Esophagus (tissue), 2 donors: ENCODE measurements around the gene MTA3. TPM values are rescaled to one million over a fixed set of nuclear protein-coding genes. Genes with fewer than 3 reads are reported as not detected.

Experiments
- H3K27ac ChIP-seq, 2 donors: one replicate each; pipeline ENCODE4 v1.5.1; 2013; ENCODE audit warnings: low read depth in 2 of 2, mild to moderate bottlenecking in 2 of 2, inconsistent platforms in 1 of 2, low read length in 1 of 2, moderate library complexity in 1 of 2
- H3K27me3 ChIP-seq, 2 donors: one replicate each; pipeline ENCODE4 v1.6.1; 2013; ENCODE audit warnings: low read length in 2 of 2, control low read depth in 1 of 2, mild to moderate bottlenecking in 1 of 2; ENCODE audit not compliant: insufficient read depth in 2 of 2, control insufficient read depth in 1 of 2
- H3K36me3 ChIP-seq, 2 donors: one replicate each; pipeline ENCODE4 v1.6.1; 2013; ENCODE audit warnings: low read length in 1 of 2; ENCODE audit not compliant: control insufficient read depth in 2 of 2, insufficient read depth in 2 of 2
- H3K4me1 ChIP-seq, 2 donors: one replicate each; pipeline ENCODE4 v1.6.1; 2013; ENCODE audit warnings: low read length in 1 of 2; ENCODE audit not compliant: control insufficient read depth in 2 of 2, insufficient read depth in 2 of 2
- H3K4me3 ChIP-seq, 2 donors: one replicate each; pipeline ENCODE4 v1.5.1; 2013; ENCODE audit warnings: low read length in 2 of 2, mild to moderate bottlenecking in 2 of 2, low read depth in 1 of 2, moderate library complexity in 1 of 2
- H3K9me3 ChIP-seq, 2 donors: one replicate each; pipeline ENCODE4 v1.6.1; 2013; ENCODE audit warnings: mild to moderate bottlenecking in 2 of 2, low read depth in 1 of 2, low read length in 1 of 2, moderate library complexity in 1 of 2; ENCODE audit not compliant: control insufficient read depth in 2 of 2, insufficient read depth in 1 of 2
- WGBS, 2 donors: extraction: QIAGEN DNeasy Blood & Tissue Kit; methylation state at CpG; one replicate each; pipeline ENCODE4 v1.1.7; 2013; 5-methylcytosine and 5-hydroxymethylcytosine counted together
- polyA plus RNA-seq, 2 donors: library from polyadenylated mRNA; stranded (reverse); fragments of 200-250 nt; gene quantifications; one replicate each; pipeline ENCODE4 v1.2.3, GENCODE V29; 2013
- donor health status: healthy with polysubstance abuse.
- donor health status: Bipolar disorder and iron deficiency.

MTA3 gene
- polyA plus RNA-seq, 2 donors = 31.7 to 55.3 TPM

- no peaks in the 10 kb centered on the region for H3K36me3 ChIP-seq
- no peak overlapping the region for H3K27ac ChIP-seq
- no peaks in the 10 kb centered on the region for H3K4me1 ChIP-seq
- no peaks in the 10 kb centered on the region for H3K27me3 ChIP-seq
- H3K4me3 ChIP-seq = no peak overlapping the region
- 88 to 89% methylated on average over 3 of the region's 3 CpGs for WGBS, 2 donors
- H3K9me3 ChIP-seq = no peaks in the 10 kb centered on the region
These were observed 95.4 kb downstream of the MTA3 start for GRCh38 chr2:42663828-42664227.

DNA sequence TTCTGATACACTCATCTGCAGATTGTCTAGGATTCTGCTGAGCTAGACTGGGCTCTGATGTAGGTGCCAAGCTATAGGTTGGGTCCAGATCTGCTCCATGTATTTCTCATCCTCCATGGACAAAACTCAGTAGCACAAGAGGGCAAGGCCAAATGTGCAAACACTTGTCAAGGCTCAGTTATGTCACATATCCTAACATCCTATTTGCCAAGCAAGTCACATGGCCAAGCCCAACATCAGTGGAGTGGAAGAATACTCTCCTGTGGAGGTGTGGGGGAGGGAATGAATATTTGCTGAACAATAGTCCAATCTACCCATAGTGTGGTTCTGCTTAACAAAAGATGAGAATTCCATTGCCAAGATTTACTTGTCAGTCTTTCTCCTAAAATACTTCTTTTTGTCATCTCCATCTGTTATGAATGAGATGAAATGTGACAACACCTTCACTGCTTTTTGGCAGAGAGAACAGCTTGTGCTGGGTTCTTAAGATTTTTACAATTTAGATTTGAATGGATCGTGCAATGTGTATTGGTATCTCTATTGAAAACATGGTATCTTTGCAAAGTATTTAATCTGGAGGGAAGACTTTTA, 105.7 kb downstream of the MTA3 start:
- Histone ChIP-seq H3K27ac (no peak overlapping the region), H3K4me3 (no peak overlapping the region), H3K4me1 (no peaks in the 10 kb centered on the region), H3K9me3 (no peaks in the 10 kb centered on the region), H3K27me3 (no peaks in the 10 kb centered on the region), H3K36me3 (no peaks in the 10 kb centered on the region)
- WGBS, 2 donors = 98 to 100% methylated on average over 1 of the region's 1 CpG

- no peak overlapping the region for H3K4me3 ChIP-seq
- H3K36me3 ChIP-seq = no peaks in the 10 kb centered on the region
- H3K9me3 ChIP-seq = no peaks in the 10 kb centered on the region
- no peaks in the 10 kb centered on the region for H3K27me3 ChIP-seq
- WGBS, 2 donors = 93 to 96% methylated on average over 2 of the region's 2 CpGs
- H3K27ac ChIP-seq = no peak overlapping the region
- no peaks in the 10 kb centered on the region for H3K4me1 ChIP-seq
These were observed 107.4 kb downstream of the MTA3 start for GRCh38 chr2:42675815-42676214.

DNA sequence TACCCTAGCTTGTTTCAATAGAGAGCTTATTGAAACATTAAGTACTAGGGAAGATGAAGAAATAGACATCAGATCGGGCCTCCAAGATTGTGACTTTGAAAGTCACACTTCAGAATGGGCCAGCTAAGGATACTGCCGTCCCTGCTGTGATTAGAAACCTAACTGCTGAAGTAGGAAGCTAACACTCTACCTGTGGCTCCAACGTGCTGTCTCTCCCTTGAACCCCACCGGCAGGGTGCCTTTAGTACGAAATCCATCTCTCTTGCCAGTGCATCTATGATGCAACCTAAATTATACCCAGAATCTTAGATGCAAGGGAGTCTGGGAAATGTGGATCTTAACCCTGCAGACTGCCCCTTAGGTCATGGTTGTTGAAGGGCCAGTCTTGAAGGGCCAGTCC, 116.9 kb downstream of the MTA3 start:
- H3K4me1 ChIP-seq = no peaks in the 10 kb centered on the region
- H3K36me3 ChIP-seq = no peaks in the 10 kb centered on the region
- H3K27me3 ChIP-seq = no peaks in the 10 kb centered on the region
- no peak overlapping the region for H3K27ac ChIP-seq
- no peak overlapping the region for H3K4me3 ChIP-seq
- no peaks in the 10 kb centered on the region for H3K9me3 ChIP-seq
- WGBS, 2 donors = 82 to 92% methylated on average over 5 of the region's 5 CpGs

DNA sequence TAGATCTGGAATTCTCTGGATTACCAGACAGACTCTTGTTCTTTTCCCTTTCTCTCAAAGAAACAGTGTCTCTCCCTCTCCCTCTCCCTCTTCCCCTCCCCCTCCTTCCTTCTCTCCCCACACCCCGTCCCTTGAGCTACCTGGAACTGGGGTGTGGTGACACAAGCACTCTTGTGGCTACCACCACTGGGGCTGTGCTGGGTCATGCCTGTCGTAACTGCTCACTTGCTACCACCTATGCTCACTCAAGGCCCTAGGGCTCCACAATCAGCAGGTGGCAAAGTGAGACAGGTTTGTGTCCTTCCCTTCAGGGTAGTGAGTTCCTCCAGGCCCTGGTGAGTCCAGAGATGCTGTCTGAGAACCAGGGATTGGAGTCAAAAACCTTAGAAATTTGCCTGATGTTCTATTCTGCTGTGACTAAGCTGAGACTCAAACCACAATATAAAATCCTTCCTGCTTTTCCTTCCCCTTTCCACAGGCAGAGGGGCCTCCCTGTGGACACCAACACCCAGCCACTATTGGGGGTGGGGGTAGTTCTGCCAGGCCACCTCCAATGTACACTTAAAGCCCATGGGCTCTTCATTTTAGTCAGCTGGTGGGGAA, 124.7 kb downstream of the MTA3 start:
- 74 to 83% methylated on average over 2 of the region's 2 CpGs for WGBS, 2 donors
- H3K36me3 ChIP-seq = no peaks in the 10 kb centered on the region
- no peaks in the 10 kb centered on the region for H3K9me3 ChIP-seq
- H3K27ac ChIP-seq = no peak overlapping the region
- no peaks in the 10 kb centered on the region for H3K27me3 ChIP-seq
- H3K4me1 ChIP-seq = no peaks in the 10 kb centered on the region
- H3K4me3 ChIP-seq = no peak overlapping the region

GRCh38 chr2:42693688-42694479, 125.5 kb downstream of the MTA3 start:
- H3K27me3 ChIP-seq = no peaks in the 10 kb centered on the region
- H3K4me1 ChIP-seq = no peaks in the 10 kb centered on the region
- H3K9me3 ChIP-seq = no peaks in the 10 kb centered on the region
- no peaks in the 10 kb centered on the region for H3K36me3 ChIP-seq
- H3K27ac ChIP-seq = no peak overlapping the region
- H3K4me3 ChIP-seq = no peak overlapping the region
- WGBS, 2 donors = 92 to 95% methylated on average over 5 of the region's 5 CpGs

- no peaks in the 10 kb centered on the region for H3K4me1 ChIP-seq
- H3K27me3 ChIP-seq = no peaks in the 10 kb centered on the region
- H3K36me3 ChIP-seq = no peaks in the 10 kb centered on the region
- no peaks in the 10 kb centered on the region for H3K9me3 ChIP-seq
- no peak overlapping the region for H3K27ac ChIP-seq
- no peak overlapping the region for H3K4me3 ChIP-seq
These were observed 128.6 kb downstream of the MTA3 start for GRCh38 chr2:42696987-42697386.

GRCh38 chr2:42698940-42699339, 130.5 kb downstream of the MTA3 start:
- Histone ChIP-seq H3K9me3 (no peaks in the 10 kb centered on the region), H3K4me1 (no peaks in the 10 kb centered on the region), H3K36me3 (no peaks in the 10 kb centered on the region), H3K4me3 (no peak overlapping the region), H3K27ac (no peak overlapping the region), H3K27me3 (no peaks in the 10 kb centered on the region)
- 96% methylated on average over 4 of the region's 4 CpGs for WGBS, 2 donors

GRCh38 chr2:42706836-42707235, 138.4 kb downstream of the MTA3 start:
- Histone ChIP-seq H3K36me3 (peaks cover 0 to 4% of the 10 kb centered on the region in 2 donors), H3K27ac (no peak overlapping the region), H3K4me1 (no peaks in the 10 kb centered on the region), H3K9me3 (no peaks in the 10 kb centered on the region), H3K4me3 (no peak overlapping the region), H3K27me3 (no peaks in the 10 kb centered on the region)
- WGBS, 2 donors = 80% methylated on average over 3 of the region's 3 CpGs

DNA sequence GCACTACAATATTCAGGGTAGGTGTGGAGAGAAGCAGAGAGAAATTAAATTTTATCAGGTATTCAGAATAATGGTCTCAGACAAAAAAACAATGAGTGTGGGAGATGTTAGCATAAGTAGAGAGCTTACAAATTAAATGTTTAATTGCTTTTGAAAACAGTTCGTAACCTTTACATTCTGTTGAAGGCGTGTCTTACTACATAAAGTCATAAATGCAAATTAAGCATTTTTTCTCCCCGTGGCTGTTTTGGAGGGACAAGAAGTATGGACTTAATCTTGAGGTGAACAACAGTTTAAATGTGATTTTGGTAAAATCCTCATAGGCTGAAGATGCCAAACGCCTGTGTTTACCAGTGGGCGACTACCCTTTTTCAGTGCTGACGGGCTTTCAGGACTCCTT, 139.7 kb downstream of the MTA3 start:
- WGBS, 2 donors = 88 to 96% methylated on average over 6 of the region's 6 CpGs

More for the DNA sequence above, 139.7 kb downstream of the MTA3 start:
- Histone ChIP-seq H3K9me3 (no peaks in the 10 kb centered on the region), H3K4me3 (no peak overlapping the region), H3K36me3 (peaks cover 0 to 4% of the 10 kb centered on the region in 2 donors), H3K4me1 (no peaks in the 10 kb centered on the region), H3K27me3 (no peaks in the 10 kb centered on the region), H3K27ac (no peak overlapping the region)
